Activated CD8-positive, alpha-beta memory T cell treated with anti-CD3 and anti-CD28 coated beads for 4 hours (primary cell): ENCODE results near the gene KCNJ10.

Experiments used
- DNase-seq, 2 donors: peaks; one replicate each; pipeline ENCODE4 v3.0.0-alpha.2; 2020; ENCODE audit warnings: low read depth in 2 of 2

The KCNJ10 gene

DNA sequence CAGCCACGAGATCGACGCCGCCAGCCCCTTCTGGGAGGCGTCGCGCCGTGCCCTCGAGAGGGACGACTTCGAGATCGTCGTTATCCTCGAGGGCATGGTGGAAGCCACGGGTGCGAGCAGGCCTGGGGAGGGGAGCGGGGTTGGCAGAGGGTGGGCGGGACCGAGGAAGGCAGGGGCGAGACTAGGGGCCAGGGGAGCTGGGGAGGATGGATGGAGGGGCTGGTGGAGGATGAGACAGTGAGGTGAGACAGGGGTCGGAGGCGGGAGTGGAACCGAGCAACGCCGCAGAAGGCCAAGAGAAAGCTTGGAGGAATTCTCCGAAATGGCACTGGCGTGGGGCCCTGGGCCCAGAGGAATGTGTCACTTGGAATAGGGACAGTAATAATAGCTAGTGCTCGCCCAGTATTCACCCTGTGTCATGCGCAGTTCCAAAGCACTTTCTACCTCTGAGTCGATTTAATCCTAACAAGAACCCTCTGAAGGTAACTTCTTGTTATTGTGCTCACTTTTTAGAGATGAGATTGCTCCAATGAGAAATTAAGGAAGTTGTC is 14.9 kb upstream of the KCNJ10 start:
- DNase-seq = no peak

GRCh38 chr1:160083968-160084770 is 14.2 kb upstream of the KCNJ10 start:
- peak; percentile 36 to 53 for DNase-seq

DNA sequence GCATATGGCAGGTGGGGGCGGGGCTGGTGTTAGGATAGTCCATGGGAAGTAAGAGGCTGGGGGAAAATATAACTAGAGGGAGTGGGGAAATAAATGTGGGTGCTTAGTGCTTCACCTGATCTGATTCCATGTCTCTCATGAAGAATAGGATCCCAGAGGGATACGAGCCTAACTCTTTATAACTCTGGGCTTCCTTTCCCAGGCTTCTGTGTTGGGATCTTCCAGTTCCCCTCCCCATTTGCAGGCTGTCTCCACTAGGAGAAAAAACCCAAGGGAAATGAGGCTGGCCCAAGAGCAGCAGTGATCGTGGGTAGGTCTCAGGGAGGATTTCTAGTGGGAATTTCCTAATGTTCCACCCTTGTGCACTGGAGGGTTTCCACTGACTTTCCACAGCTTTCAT is 13.0 kb upstream of the KCNJ10 start:
- no peak for DNase-seq

- DNase-seq = no peak
Observed at GRCh38 chr1:160082487-160082886, 12.5 kb upstream of the KCNJ10 start.

DNA sequence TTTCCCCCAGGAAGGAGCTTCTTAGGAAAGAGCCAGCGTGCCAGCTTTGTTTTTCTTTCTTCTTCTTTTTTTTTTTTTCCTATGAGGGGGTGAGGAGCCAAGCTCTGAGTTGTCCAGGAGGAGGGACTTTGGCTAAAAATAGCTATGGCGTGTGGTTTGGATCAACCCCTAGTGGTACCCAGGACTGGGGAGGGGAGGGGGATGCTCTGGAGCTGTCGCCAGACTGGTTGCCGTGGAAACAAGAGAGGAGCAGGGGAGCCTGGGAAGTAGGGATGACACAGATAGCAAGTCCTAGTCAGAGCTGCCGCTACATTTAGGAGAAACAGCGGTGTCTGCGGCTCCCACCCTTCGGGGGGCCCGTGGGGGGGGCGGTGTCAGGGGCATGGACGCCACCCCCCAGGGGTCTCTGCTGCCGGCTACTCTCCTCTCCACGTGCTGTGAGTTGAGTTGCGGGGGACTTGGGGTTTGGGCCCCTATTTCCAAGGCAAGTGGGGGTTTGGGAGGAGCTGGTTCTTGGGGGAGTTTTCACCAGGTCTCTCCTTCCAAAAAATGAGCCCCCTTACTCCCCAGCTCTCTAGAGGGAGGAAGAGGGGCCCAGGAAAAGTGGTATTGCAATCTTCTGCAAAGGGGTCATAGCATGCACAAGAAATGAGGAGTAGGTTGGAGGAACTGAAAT is 11.4 kb upstream of the KCNJ10 start, which contains the start of gene KCNJ9:
Gene KCNJ9, plus strand, starts transcription at position 278 of the 676 bp plus-strand sequence. CDS start 2,493 bp downstream, outside the sequence.
- no peak for DNase-seq

GRCh38 chr1:160080381-160081100 is 10.6 kb upstream of the KCNJ10 start:
- no peak for DNase-seq

DNA sequence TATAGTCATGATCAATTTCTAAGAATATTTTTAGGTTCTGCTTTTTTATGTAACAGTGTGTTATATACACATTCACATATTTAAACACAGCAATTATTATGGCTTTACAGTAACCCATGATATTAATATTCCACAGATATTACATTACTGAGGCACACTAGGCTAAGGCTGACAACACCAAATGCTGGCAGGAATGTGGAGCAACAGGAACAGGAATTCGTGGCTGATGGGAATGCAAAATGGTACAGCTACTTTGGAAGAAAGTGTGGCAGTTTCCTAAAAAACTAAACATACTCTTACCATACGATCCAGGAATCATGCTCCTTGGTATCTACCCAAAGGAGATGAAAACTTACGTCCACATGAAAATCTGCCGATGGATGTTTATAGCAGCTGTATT is 9.5 kb upstream of the KCNJ10 start:
- no peak for DNase-seq

GRCh38 chr1:160078512-160079195 is 8.7 kb upstream of the KCNJ10 start:
- peak in 1 of 2 donors; percentile 33 for DNase-seq

DNA sequence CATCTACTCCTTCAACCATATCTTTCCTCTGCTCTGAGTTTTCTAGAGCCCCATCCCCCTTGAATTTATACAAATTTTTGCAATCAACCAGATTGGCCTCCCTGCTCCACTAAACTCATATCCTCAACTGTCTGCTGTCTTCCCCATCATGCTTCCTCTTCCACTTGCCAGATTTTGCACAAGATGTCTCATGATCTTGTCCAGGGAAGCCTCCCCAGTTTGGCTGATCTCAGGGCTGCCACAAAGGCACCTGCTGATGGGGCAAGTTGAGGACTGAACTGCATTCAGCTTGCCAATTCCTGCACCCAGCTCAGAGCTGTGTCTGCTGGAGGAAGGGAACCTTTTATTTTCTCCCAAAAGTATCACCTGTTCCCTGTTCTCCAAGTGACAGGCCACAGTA is 7.5 kb upstream of the KCNJ10 start:
- no peak for DNase-seq

- no peak for DNase-seq
Observed at GRCh38 chr1:160076295-160076694, 6.3 kb upstream of the KCNJ10 start.

DNA sequence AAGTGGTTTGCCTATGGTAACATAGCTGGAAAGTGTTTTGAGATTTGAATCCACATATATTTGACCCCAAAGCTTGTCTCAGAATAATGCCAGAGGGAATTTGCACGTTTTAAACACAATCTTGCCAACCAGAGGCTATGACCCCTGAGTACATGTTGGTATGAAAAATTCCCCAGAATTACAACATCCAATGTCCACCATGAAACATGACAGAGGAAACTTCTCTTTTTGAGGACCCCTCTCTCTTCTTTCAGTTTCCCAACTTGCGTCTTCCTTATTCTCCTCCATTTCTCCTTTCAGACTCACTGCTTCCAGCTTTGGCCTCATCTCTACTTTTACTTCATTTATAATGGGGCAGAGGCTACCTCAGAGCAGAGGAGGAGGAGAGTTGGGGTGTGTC is 5.9 kb upstream of the KCNJ10 start:
- no peak for DNase-seq

DNA sequence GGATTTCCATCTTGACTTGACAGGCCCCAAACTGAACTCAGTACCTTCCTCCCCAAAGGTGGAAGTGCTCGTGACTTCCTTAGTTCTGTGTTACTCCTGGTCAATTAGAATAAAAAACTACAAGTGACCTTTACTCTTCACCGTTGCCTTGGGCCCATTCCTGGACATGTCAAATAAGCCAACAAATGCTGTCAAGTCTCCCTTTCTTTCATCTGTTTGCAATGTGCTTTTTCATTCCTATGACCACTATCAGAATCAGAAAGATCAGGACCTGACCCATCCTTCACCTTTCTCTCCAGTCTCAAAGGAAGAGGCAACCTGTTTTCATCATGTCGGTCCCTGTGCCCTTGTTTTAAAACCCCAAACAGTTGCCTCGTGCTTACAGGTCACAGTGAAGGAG is 4.9 kb upstream of the KCNJ10 start:
- DNase-seq = no peak

DNA sequence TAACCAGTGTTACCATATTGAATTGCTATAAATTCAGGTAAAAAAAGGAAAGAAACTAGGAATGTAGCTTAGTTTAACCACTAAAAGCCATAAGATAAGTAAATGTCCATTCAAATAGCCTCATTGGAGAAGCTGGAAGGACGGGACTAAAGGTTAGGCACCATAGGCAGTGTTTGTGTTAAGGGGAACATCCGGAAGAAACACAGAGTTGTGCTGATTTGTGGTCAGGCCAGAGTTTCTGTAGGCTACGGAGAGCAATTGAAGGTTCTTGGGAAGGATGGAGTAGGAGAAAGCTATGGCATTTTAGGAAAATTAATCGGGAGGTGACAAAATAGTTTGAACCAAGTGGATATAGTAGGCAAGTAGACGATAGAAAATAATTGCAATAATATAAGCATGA is 1.3 kb upstream of the KCNJ10 start:
- no peak for DNase-seq

GRCh38 chr1:160070243-160071163 is 543 bp upstream of the KCNJ10 start:
- DNase-seq = peak; percentile 52

GRCh38 chr1:160068225-160068624 is 1.7 kb downstream of the KCNJ10 start:
- DNase-seq = no peak

DNA sequence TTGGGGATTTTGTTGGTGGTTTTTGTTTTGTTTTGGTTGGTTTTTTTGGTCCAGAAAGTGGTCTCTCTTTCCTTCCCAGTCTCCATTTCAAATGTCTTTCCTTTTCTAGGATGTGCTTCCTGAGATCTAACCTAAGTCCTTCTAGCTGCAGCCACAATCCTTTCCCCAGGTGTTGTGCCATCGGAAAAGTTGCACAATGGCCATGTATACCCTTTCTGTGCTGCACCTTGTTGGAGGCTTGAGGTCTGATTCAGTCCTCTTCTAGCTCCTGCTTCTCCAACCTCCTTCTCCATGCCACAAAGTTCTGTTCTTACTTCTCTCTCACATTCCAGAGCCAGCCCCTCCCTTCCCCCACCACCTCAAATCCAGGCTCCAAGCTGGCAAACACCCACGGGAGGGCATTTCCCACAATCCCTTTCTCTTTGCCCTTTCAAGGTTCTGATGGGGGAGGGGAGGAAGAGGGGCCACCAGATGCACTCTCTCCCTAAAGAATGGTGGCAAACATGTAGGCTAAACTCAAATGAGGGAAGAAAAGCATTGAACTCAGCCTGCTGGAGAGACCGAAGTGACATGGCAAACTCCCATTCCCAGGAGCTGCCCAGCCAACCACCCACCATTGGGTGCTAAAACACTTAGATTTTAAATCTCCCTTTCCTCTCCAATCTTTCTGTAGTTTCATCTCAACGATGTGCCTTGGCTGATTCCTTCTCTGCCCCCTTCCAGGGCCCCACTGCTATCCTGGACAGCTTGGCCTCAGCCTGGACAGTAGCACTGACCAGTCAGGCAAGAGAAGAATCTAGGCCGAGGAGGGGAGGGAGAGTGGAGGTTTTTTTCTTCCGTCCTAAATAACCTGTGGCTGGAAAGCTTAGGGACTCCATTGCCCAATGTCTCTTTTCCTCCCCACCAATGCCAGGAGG is 2.9 kb downstream of the KCNJ10 start:
- DNase-seq = no peak

DNA sequence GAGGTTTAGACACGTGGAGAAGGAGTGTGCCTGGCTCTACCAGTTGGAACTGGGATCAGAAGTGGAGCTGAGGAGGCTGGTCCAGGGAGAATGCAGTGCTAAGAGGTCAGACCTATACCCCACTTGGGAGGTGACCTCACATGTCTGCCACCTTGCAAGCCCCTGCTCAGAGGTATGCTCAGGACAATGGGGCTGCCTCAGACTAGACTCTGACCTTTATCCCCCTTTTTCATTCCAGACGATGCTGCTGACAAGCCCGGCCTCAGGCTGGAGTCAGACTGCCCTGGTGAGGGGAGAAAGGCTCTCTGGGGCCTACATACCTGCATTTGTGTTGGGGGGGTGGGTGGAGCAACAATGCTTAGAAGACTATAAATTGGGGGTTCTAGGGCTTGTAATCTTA is 5.2 kb downstream of the KCNJ10 start:
- DNase-seq = no peak

DNA sequence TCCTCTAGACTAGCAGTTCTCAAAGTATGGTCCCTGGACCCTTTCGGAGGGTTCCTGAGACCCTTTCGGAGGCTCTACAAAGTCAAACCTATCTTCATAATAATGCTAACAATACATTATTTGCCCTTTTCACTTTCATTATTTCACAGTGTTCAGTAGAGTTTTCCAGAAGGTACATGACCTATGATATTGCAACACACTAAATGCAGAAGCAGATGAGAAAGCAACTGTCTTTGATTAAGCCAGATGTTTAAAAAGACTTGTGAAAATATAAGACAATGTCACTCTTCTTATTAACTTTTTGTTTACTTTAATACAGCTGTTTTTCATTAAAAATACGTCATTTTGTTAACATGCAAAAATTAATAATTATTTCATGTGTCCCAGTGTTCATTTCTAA is 5.8 kb downstream of the KCNJ10 start:
- no peak for DNase-seq

GRCh38 chr1:160063176-160063575 is 6.8 kb downstream of the KCNJ10 start:
- DNase-seq = no peak

GRCh38 chr1:160062230-160062532 is 7.8 kb downstream of the KCNJ10 start:
- no peak for DNase-seq
